MM.1S (cell line): Measurements from ENCODE around the gene TOM1.

ENCODE experiments used
- EZH2 ChIP-seq: fragments of 300-600 bp; sonication (generic); optimal IDR thresholded peaks from 2 replicates; pipeline ENCODE3; 2017; ENCODE audit warnings: low read depth, mild to moderate bottlenecking, antibody characterized with exemption, low read length, mixed read lengths
- TF ChIP-seq, protein P1 (sequence below): fragments of 300-600 bp; sonication (generic); IDR thresholded peaks from 2 replicates; pipeline ENCODE4 v1.5.1; 2016; ENCODE audit warnings: antibody characterized with exemption, low read length, mixed read lengths

DNA sequence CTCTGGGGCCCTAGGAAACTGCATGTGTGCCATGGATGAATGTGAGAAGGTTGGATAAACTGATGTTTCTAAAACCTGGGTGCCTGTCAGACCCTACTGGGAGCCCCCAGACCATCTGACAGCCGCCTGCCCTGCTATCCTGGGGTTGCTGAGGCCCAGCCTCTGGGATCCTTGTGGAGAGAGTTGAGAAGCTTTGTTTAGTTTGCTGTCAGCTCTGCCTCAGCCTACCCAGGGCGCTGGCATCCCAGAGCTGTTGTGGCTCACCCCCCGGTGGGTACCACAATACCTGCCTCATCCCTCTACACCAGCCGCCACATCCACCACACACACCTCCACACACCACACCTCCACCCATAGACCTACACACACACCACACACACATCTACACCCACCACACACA is 42.7 kb downstream of the TOM1 start:
- TF ChIP-seq, protein P1, sequence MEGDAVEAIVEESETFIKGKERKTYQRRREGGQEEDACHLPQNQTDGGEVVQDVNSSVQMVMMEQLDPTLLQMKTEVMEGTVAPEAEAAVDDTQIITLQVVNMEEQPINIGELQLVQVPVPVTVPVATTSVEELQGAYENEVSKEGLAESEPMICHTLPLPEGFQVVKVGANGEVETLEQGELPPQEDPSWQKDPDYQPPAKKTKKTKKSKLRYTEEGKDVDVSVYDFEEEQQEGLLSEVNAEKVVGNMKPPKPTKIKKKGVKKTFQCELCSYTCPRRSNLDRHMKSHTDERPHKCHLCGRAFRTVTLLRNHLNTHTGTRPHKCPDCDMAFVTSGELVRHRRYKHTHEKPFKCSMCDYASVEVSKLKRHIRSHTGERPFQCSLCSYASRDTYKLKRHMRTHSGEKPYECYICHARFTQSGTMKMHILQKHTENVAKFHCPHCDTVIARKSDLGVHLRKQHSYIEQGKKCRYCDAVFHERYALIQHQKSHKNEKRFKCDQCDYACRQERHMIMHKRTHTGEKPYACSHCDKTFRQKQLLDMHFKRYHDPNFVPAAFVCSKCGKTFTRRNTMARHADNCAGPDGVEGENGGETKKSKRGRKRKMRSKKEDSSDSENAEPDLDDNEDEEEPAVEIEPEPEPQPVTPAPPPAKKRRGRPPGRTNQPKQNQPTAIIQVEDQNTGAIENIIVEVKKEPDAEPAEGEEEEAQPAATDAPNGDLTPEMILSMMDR = no peak
- TF ChIP-seq EZH2 = no peak
